GM18519 (cell line): Measurements from ENCODE around the gene ANO8.
A peak's percentile ranks its signal among the peaks of the same experiment; 100 is the strongest.
"Not testable (repeated sequence)": the region's sequence is repeated elsewhere in the genome, so short reads cannot be mapped to it uniquely, and the experiment has no call there.

Experiments
- ATAC-seq: cut with Tn5 transposase; IDR thresholded peaks from one replicate; pipeline ENCODE4 v1.9.1; 2021; ENCODE audit warnings: mild to moderate bottlenecking, moderate library complexity; ENCODE audit not compliant: unreplicated experiment, low FRiP score

Gene ANO8

GRCh38 chr19:17295551-17295950 lies 39.1 kb downstream of the ANO8 start:
- ATAC-seq: not testable (repeated sequence)

GRCh38 chr19:17294051-17294891 lies 40.4 kb downstream of the ANO8 start:
- ATAC-seq: no peak

- ATAC-seq: no peak
Measured at GRCh38 chr19:17293605-17294004, 41.0 kb downstream of the ANO8 start.

- ATAC-seq: peak; percentile 64
Measured at GRCh38 chr19:17292301-17293074, 42.2 kb downstream of the ANO8 start.

- no peak for ATAC-seq
Measured at GRCh38 chr19:17289489-17289888, 45.2 kb downstream of the ANO8 start.

- no peak for ATAC-seq
Measured at GRCh38 chr19:17286752-17287151, 47.9 kb downstream of the ANO8 start.

GRCh38 chr19:17286263-17286662 lies 48.4 kb downstream of the ANO8 start:
- no peak for ATAC-seq

GRCh38 chr19:17285415-17286135 lies 49.1 kb downstream of the ANO8 start:
- ATAC-seq: no peak

GRCh38 chr19:17283504-17283996 lies 51.1 kb downstream of the ANO8 start:
- no peak for ATAC-seq

GRCh38 chr19:17282488-17283125 lies 52.0 kb downstream of the ANO8 start:
- no peak for ATAC-seq

GRCh38 chr19:17281391-17282304 lies 53.0 kb downstream of the ANO8 start, which contains the start of gene ANKLE1:
ANKLE1 (plus strand) TSS chr19:17281901; CDS start chr19:17281921, 20 bp downstream.
- no peak for ATAC-seq

GRCh38 chr19:17279436-17279835 lies 55.2 kb downstream of the ANO8 start:
- ATAC-seq: no peak

GRCh38 chr19:17275441-17276175 lies 59.0 kb downstream of the ANO8 start:
- ATAC-seq: no peak

- not testable (repeated sequence) for ATAC-seq
Measured at GRCh38 chr19:17274892-17275291, 59.8 kb downstream of the ANO8 start.
